Subcutaneous abdominal adipose tissue (tissue), 5 donors: ENCODE measurements around the gene DAND5.
"Not testable (repeated sequence)": the region's sequence is repeated elsewhere in the genome, so short reads cannot be mapped to it uniquely, and the experiment has no call there.

ENCODE experiments used
- H3K27ac ChIP-seq: one replicate; pipeline ENCODE4 v1.7.0; 2013; ENCODE audit warnings: low read depth, mild to moderate bottlenecking, inconsistent platforms, low read length, moderate library complexity
- H3K27me3 ChIP-seq, 5 donors: one replicate each; pipeline ENCODE4 v1.7.0; 2013; ENCODE audit warnings: low read length in 5 of 5, inconsistent platforms in 1 of 5; ENCODE audit not compliant: control insufficient read depth in 5 of 5, insufficient read depth in 4 of 5
- H3K36me3 ChIP-seq, 5 donors: one replicate each; pipeline ENCODE4 v1.7.0; 2013; ENCODE audit warnings: low read length in 5 of 5; ENCODE audit not compliant: control insufficient read depth in 5 of 5, insufficient read depth in 5 of 5
- H3K4me1 ChIP-seq, 5 donors: one replicate each; pipeline ENCODE4 v1.7.0; 2013; ENCODE audit warnings: low read length in 5 of 5, mild to moderate bottlenecking in 3 of 5, moderate library complexity in 1 of 5; ENCODE audit not compliant: control insufficient read depth in 5 of 5, insufficient read depth in 5 of 5
- H3K4me3 ChIP-seq, 5 donors: one replicate each; pipeline ENCODE4 v1.7.0; 2013; ENCODE audit warnings: low read length in 5 of 5, low read depth in 1 of 5
- H3K9ac ChIP-seq, 5 donors: one replicate each; pipeline ENCODE4 v1.7.0; 2013; ENCODE audit warnings: low read length in 5 of 5, mild to moderate bottlenecking in 4 of 5, moderate library complexity in 3 of 5
- H3K9me3 ChIP-seq, 5 donors: one replicate each; pipeline ENCODE4 v1.7.0; 2013; ENCODE audit warnings: low read length in 5 of 5; ENCODE audit not compliant: control insufficient read depth in 5 of 5
- donor health status: healthy.
- donor health status: healthy.
- donor health status: healthy.
- donor health status: healthy.
- donor health status: healthy.

Gene DAND5

GRCh38 chr19:12965017-12965811, 4.2 kb upstream of the DAND5 start:
- Histone ChIP-seq H3K36me3 (no peaks in the 10 kb centered on the region), H3K4me1 (peaks cover 0 to 18% (median 17%) of the 10 kb centered on the region in 5 donors), H3K27me3 (no peaks in the 10 kb centered on the region), H3K9ac (peak overlapping the region in 4 of 5 donors; percentile 43 to 79 (median 56)), H3K27ac (no peak overlapping the region), H3K4me3 (peak overlapping the region; percentile 65 to 89 (median 76)), H3K9me3 (no peaks in the 10 kb centered on the region)

GRCh38 chr19:12965812-12966135, 3.6 kb upstream of the DAND5 start:
- no peaks in the 10 kb centered on the region for H3K36me3 ChIP-seq
- H3K9me3 ChIP-seq: no peaks in the 10 kb centered on the region
- H3K9ac ChIP-seq: peak overlapping the region in 1 of 5 donors; percentile 79
- H3K27me3 ChIP-seq: no peaks in the 10 kb centered on the region
- peak overlapping the region in 1 of 5 donors; percentile 65 for H3K4me3 ChIP-seq
- no peak overlapping the region for H3K27ac ChIP-seq
- peaks cover 0 to 18% (median 17%) of the 10 kb centered on the region in 5 donors for H3K4me1 ChIP-seq

- no peaks in the 10 kb centered on the region for H3K36me3 ChIP-seq
- H3K9ac ChIP-seq: no peak overlapping the region
- H3K4me1 ChIP-seq: peaks cover 0 to 18% (median 17%) of the 10 kb centered on the region in 5 donors
- no peaks in the 10 kb centered on the region for H3K9me3 ChIP-seq
- H3K27me3 ChIP-seq: no peaks in the 10 kb centered on the region
- no peak overlapping the region for H3K27ac ChIP-seq
- H3K4me3 ChIP-seq: no peak overlapping the region
These were observed 1.5 kb upstream of the DAND5 start for GRCh38 chr19:12967907-12968306.

DNA sequence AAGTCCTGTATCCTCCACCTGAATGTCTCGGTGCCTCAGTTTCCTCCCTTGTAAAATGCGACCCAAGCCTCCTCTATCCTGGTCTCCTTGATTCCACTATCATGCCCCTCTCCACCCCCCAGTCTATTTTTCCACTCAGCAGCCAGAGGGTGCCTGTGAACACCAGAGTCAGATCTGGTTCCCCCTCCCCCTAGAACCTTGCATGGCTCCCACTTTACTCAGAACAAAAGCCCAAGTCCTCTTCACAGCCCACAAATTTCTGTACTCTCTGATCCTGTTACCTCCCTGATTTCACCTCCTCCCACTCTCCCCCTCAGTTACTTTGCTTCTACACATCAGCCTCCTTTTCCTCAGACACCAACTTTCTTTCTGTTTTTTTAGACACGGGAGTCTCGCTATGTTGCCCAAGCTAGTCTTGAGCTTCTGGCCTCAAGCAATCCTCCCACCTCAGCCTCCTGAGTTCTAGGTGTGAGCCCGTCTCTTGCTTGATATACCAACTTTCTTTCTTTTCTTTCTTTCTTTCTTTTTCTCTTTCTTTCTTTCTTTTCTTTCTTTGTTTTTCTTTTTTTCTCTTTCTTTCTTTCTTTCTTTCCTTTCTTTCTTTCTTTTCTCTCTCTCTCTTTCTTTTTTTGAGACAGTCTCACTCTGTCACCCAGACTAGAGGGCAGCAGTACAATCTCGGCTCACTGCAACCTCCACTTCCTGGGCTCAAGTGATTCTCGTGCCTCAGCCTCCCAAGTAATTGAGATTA, 869 bp downstream of the DAND5 start:
- H3K4me1 ChIP-seq: peaks cover 0 to 14% (median 13%) of the 10 kb centered on the region in 5 donors
- H3K27me3 ChIP-seq: no peaks in the 10 kb centered on the region
- H3K9me3 ChIP-seq: no peaks in the 10 kb centered on the region
- H3K4me3 ChIP-seq: no peak overlapping the region
- H3K9ac ChIP-seq: no peak overlapping the region
- no peak overlapping the region for H3K27ac ChIP-seq
- H3K36me3 ChIP-seq: no peaks in the 10 kb centered on the region

DNA sequence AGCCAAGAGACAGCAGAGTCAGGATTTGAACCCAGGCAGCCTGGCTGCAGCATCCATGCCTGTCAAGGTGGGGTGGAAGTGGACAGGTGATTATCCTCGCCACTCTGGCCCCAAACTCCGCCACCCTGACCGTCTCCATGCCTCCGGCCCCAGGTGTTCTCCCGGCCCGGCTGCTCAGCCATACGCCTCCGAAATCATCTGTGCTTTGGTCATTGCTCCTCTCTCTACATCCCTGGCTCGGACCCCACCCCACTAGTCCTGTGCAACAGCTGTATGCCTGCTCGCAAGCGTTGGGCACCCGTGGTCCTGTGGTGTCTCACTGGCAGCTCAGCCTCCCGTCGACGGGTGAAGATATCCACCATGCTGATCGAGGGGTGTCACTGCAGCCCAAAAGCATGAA, 3.9 kb downstream of the DAND5 start:
- no peaks in the 10 kb centered on the region for H3K27me3 ChIP-seq
- no peak overlapping the region for H3K27ac ChIP-seq

GRCh38 chr19:12974301-12975220, 5.2 kb downstream of the DAND5 start:
- Histone ChIP-seq H3K27ac (no peak overlapping the region), H3K36me3 (no peaks in the 10 kb centered on the region), H3K4me1 (peaks cover 3 to 13% (median 9%) of the 10 kb centered on the region in 5 donors), H3K9ac (no peak overlapping the region), H3K27me3 (no peaks in the 10 kb centered on the region), H3K9me3 (no peaks in the 10 kb centered on the region), H3K4me3 (no peak overlapping the region)

More for the DNA sequence above, 3.9 kb downstream of the DAND5 start:
- Histone ChIP-seq H3K9ac (no peak overlapping the region), H3K4me1 (peaks cover 3 to 16% (median 12%) of the 10 kb centered on the region in 5 donors), H3K4me3 (no peak overlapping the region), H3K9me3 (no peaks in the 10 kb centered on the region), H3K36me3 (no peaks in the 10 kb centered on the region)

- H3K36me3 ChIP-seq: no peaks in the 10 kb centered on the region
- H3K27ac ChIP-seq: no peak overlapping the region
- H3K9me3 ChIP-seq: no peaks in the 10 kb centered on the region
- H3K4me3 ChIP-seq: no peak overlapping the region
- H3K27me3 ChIP-seq: no peaks in the 10 kb centered on the region
- peaks cover 3 to 7% (median 3%) of the 10 kb centered on the region in 5 donors for H3K4me1 ChIP-seq
- H3K9ac ChIP-seq: no peak overlapping the region
These were observed 5.9 kb downstream of the DAND5 start for GRCh38 chr19:12975221-12975741.

- H3K9me3 ChIP-seq, H3K4me1 ChIP-seq, H3K9ac ChIP-seq, H3K4me3 ChIP-seq, H3K27me3 ChIP-seq, H3K27ac ChIP-seq, H3K36me3 ChIP-seq: not testable (repeated sequence)
These were observed 6.7 kb downstream of the DAND5 start for GRCh38 chr19:12976109-12976508.

DNA sequence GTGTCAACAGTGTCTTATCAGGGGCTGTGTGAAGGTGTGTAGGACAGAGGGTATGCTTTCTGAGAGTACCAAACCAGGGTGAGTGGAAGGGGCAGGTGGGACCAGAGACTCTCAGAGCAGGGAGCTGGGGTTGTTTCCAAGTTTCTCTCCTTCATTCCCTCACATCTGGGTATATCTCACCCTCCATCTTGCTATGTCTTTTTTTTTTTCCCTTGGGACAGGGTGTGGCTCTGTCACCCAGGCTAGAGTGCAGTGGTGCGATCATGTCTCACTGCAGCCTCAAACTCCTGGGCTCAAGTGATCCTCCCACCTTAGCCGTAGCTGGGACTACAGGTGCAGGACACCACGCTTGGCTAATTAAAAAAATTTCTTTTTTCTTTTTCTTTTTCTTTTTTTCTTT, 10.6 kb downstream of the DAND5 start:
- no peak overlapping the region for H3K9ac ChIP-seq
- H3K9me3 ChIP-seq: no peaks in the 10 kb centered on the region
- peaks cover 7 to 23% (median 16%) of the 10 kb centered on the region in 5 donors for H3K4me1 ChIP-seq
- no peak overlapping the region for H3K4me3 ChIP-seq
- no peak overlapping the region for H3K27ac ChIP-seq
- no peaks in the 10 kb centered on the region for H3K27me3 ChIP-seq
- H3K36me3 ChIP-seq: no peaks in the 10 kb centered on the region
